IPS-18a (cell line): ENCODE data around the gene CLDN20.
A peak's percentile ranks its signal among the peaks of the same experiment; 100 is the strongest.

ENCODE experiments used
- H3K27ac ChIP-seq: one replicate; pipeline ENCODE4 v1.5.1; 2013; ENCODE audit warnings: low read length
- H3K27me3 ChIP-seq: one replicate; pipeline ENCODE4 v1.6.1; 2013; ENCODE audit warnings: mild to moderate bottlenecking, low read length; ENCODE audit not compliant: control insufficient read depth, insufficient read depth
- H3K36me3 ChIP-seq: one replicate; pipeline ENCODE4 v1.6.1; 2013; ENCODE audit warnings: low read depth, low read length; ENCODE audit not compliant: control insufficient read depth
- H3K4me1 ChIP-seq: one replicate; pipeline ENCODE4 v1.6.1; 2013; ENCODE audit warnings: low read depth, low read length; ENCODE audit not compliant: control insufficient read depth
- H3K4me3 ChIP-seq: one replicate; pipeline ENCODE4 v1.5.1; 2013; ENCODE audit warnings: low read length
- H3K9ac ChIP-seq: one replicate; pipeline ENCODE4 v1.6.1; 2013; ENCODE audit warnings: mild to moderate bottlenecking, low read length, moderate library complexity
- H3K9me3 ChIP-seq: one replicate; pipeline ENCODE4 v1.6.1; 2013; ENCODE audit warnings: low read depth, low read length; ENCODE audit not compliant: control insufficient read depth

The CLDN20 gene

DNA sequence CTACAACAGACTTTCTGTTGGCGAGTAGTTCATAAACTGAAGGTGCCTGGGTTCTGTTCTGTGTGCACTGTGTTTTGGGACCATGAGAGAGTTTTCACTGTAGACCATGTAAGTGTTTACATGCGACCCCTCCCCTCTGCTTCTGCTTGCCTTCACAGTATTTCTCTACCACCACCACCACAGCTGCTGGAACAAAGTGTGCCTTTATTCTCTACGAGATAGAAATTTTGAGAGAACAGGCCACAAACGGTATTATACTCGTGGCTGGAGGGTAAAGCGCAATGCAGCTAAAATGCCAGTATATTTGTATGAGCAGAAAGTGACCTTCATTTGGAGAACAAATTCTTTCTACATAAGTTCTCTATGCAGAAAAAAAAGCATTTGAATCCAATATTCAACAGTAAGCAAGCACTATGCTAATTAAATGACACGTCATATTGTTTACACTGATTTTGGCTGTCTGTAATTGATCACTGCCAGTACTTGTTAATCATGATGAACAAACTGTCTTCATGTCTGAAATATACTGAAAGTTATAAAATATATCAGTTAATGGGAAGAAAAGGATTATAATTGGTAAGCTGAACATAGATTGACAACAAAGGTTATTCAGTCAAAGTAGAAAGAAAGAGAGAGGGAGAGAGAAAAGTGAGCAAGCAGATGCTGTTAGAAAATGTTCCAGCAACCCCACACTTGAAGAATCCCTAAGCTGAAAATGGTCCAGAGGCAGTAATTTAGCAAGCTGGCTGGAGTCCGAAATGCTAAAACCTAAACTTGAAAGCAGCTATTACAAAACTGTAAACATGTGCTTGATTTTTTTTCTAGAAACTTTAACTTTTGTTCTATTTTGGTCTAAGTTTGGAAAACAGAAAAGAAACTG is 8.8 kb downstream of the CLDN20 start:
- peak overlapping the region; percentile 17 for H3K27ac ChIP-seq
- peaks cover 20% of the 10 kb centered on the region for H3K4me1 ChIP-seq
- H3K36me3 ChIP-seq = peaks cover 3% of the 10 kb centered on the region
- no peaks in the 10 kb centered on the region for H3K27me3 ChIP-seq
- no peaks in the 10 kb centered on the region for H3K9me3 ChIP-seq
- peak overlapping the region; percentile 0 for H3K9ac ChIP-seq
- H3K4me3 ChIP-seq = no peak overlapping the region

DNA sequence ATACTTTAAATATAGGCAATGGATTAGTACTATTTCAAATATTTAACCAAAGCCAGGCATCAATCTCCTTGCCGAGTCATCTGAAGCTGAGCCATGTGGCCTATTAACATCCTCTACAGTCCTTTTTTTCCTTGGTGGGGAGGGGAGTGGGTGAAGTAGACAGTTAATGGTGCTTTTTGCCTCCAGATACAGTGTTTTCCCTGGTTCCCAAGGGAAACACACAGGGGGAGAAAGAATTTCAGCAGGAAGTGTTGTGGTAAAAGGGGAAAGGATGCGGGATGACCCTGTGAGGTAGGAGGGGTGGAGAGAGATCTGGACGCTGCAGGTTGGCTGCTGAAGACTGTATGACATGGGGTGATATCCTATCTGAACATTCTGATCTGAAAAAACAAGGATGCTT is 9.6 kb downstream of the CLDN20 start:
- Histone ChIP-seq H3K4me3 (no peak overlapping the region), H3K4me1 (peaks cover 20% of the 10 kb centered on the region), H3K9me3 (no peaks in the 10 kb centered on the region), H3K27me3 (no peaks in the 10 kb centered on the region), H3K27ac (peak overlapping the region; percentile 17), H3K9ac (peak overlapping the region; percentile 0), H3K36me3 (peaks cover 7% of the 10 kb centered on the region)

DNA sequence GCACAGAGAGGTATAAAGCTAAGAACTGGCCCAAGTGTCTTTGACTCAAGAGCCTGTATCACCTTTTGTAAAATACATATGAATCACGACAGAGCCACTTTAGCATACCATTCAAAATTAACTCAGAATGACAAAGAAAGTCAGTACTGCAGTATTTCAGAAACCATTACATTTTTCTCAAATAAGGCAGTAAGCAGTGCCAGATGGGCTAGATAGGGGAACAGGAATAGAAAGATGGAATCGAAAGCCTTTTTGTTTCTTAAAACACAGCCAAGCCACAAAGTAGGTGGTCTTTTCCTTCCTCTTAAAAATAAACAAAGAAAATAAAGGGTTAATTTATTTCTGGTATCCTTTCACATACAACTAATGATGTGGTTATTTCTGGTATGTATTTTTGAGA is 10.3 kb downstream of the CLDN20 start:
- H3K9ac ChIP-seq = no peak overlapping the region
- H3K4me3 ChIP-seq = no peak overlapping the region
- H3K27me3 ChIP-seq = no peaks in the 10 kb centered on the region
- H3K36me3 ChIP-seq = peaks cover 11% of the 10 kb centered on the region
- no peak overlapping the region for H3K27ac ChIP-seq
- H3K9me3 ChIP-seq = no peaks in the 10 kb centered on the region
- H3K4me1 ChIP-seq = peaks cover 18% of the 10 kb centered on the region

DNA sequence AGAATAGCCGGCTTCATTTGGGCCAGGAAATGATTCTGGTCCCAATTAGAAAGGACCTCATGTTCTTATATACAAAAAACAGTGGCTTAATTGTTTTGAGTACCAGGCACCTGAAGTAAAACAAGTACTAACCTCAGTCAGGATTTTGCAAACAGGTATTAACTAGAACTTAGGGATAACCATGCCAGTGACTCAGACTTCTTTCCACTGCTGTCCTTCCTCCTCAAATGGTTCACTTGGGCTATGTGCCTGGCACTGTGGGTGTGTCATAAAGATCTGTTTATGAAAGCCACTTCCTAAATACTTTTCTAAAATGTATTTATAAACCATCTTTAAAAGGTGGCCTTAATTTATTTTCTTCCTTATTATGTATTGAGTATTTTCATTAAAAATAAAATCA is 10.7 kb downstream of the CLDN20 start:
- Histone ChIP-seq H3K36me3 (peaks cover 11% of the 10 kb centered on the region), H3K27me3 (no peaks in the 10 kb centered on the region), H3K4me3 (no peak overlapping the region), H3K27ac (no peak overlapping the region), H3K4me1 (peaks cover 17% of the 10 kb centered on the region), H3K9ac (no peak overlapping the region), H3K9me3 (no peaks in the 10 kb centered on the region)

DNA sequence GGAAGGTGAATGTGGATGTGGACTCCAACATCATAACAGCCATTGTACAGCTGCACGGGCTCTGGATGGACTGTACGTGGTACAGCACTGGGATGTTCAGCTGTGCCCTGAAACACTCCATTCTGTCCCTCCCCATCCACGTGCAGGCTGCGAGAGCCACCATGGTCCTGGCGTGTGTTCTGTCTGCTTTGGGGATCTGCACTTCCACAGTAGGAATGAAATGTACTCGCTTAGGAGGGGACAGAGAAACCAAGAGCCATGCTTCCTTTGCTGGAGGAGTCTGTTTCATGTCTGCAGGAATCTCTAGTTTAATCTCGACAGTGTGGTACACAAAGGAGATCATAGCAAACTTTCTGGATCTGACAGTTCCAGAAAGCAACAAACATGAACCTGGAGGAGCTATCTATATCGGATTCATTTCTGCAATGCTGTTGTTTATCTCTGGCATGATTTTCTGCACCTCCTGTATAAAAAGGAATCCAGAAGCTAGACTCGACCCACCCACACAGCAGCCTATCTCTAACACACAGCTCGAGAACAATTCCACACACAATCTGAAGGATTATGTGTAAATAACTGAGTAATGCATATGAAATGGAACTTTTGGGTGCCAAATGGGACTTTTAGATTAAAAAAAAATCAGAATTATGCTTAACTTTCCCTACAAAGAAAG is 12.1 kb downstream of the CLDN20 start:
- Histone ChIP-seq H3K9me3 (no peaks in the 10 kb centered on the region), H3K27me3 (no peaks in the 10 kb centered on the region), H3K36me3 (peaks cover 17% of the 10 kb centered on the region), H3K27ac (no peak overlapping the region), H3K4me1 (peaks cover 17% of the 10 kb centered on the region), H3K9ac (no peak overlapping the region), H3K4me3 (no peak overlapping the region)

DNA sequence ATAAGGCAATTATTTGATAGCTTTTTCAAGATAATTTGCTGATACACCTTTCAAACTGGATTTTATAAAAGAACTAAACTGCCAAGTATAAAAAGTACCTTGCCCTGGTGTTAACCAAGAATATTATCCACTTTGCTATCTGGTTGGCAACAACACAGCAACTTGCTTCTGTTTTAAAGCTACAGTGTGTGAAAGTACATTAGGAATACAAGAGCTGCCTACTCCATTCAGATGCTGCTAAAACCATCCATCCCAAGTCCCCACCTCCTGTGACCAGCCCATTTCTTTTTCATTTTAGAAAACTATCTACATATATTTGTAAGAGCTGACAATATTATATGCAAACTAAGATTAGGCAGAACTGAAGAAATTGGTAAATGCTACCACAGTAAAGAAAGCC is 12.8 kb downstream of the CLDN20 start:
- Histone ChIP-seq H3K27ac (no peak overlapping the region), H3K4me1 (peaks cover 17% of the 10 kb centered on the region), H3K36me3 (peaks cover 17% of the 10 kb centered on the region), H3K9me3 (no peaks in the 10 kb centered on the region), H3K27me3 (no peaks in the 10 kb centered on the region), H3K9ac (no peak overlapping the region), H3K4me3 (no peak overlapping the region)

DNA sequence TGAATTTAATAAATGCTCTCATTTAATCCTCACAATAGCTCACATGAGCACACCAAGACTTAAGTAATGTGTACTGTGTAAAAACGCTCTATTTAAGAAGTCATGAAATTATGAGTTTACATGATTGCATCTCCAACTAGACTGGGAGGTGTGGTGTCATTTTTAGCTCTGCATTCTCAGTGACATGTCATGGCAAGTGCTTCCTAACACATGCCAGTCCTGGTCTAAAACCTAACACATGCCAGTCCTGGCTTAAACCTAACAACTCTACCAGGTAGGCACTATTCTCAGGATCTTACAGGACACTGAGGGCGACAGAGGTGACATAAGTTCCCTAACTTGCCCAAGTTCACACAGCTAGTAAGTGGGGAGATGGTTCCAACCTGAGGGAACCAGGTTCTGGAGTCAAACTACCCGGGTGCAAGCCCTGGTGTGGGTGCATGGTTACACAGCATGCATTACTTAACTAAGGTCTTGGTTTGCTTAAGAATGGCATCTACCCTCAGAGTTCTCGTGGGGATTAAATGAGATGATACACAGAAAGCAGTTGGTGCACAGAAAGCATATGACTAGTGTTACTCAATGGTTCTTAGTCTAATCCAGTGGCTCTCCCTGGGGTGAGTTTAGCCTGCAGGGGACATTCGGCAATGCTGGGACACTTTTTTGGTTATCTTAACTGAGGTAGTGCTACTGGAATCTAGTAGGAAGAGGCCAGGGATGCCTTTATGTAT is 14.7 kb downstream of the CLDN20 start:
- no peaks in the 10 kb centered on the region for H3K9me3 ChIP-seq

DNA sequence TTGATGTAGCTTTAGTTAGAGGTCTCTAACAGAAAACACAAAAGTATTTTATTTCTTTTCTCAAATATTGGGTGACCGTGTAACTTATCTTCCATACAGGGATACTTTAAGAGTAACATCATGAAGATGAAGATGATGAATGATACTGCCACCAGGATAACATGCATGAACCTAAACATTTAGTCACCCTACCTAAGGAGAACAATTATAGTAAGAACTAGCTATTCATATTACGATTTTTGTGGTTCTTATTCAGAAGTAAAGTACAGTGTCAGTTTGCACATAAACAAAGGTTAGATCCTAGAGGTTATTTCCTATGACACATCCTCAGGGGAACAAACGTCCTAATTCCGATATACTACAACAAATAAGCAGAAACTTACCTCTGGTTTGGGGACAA is 21.0 kb downstream of the CLDN20 start:
- Histone ChIP-seq H3K27ac (no peak overlapping the region), H3K36me3 (peaks cover 51% of the 10 kb centered on the region), H3K27me3 (no peaks in the 10 kb centered on the region), H3K9ac (no peak overlapping the region), H3K4me3 (no peak overlapping the region), H3K9me3 (no peaks in the 10 kb centered on the region), H3K4me1 (no peaks in the 10 kb centered on the region)

More for the DNA sequence above, 14.7 kb downstream of the CLDN20 start:
- peaks cover 7% of the 10 kb centered on the region for H3K4me1 ChIP-seq
- H3K27me3 ChIP-seq = no peaks in the 10 kb centered on the region
- H3K9ac ChIP-seq = no peak overlapping the region
- H3K36me3 ChIP-seq = peaks cover 24% of the 10 kb centered on the region
- H3K4me3 ChIP-seq = no peak overlapping the region
- no peak overlapping the region for H3K27ac ChIP-seq

DNA sequence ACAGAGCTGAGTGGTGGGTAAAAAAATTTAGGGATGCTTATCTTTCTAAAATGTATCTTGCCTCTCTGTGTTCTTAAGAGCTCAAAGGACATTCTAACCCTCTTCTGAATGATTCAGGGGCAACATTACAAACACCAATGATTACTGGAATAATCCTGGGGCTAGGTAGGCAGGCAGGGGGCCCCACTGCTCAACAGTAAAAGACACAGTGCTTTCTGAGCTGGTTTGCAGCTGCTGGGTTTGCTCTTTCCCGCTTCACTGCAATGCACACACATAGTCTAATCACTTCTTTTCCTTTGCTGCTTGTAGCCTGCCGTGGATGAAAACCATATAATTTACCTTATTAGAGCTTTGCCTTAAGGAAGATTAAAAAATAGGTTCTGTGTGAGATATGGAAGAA is 23.9 kb downstream of the CLDN20 start:
- Histone ChIP-seq H3K9me3 (no peaks in the 10 kb centered on the region), H3K4me1 (no peaks in the 10 kb centered on the region), H3K36me3 (peaks cover 51% of the 10 kb centered on the region), H3K9ac (no peak overlapping the region), H3K4me3 (no peak overlapping the region), H3K27me3 (no peaks in the 10 kb centered on the region), H3K27ac (no peak overlapping the region)

DNA sequence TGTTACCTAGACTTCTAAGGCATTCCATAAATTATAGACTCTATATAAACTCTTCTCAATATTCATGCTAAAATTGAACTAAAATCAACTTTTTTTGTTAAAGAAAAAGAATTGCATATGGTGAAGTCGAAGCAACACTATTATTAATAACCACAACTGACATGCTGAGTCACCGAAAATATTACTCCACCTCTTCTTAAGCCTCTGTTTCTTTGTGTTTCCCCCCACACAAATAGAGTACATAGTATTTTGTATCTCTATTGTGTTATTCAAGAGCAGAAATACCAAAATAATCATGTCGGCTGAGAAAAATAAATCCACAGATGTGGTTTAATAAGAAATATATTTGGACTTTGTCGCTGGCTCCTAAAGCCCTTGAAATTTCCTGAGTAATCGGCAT is 26.7 kb downstream of the CLDN20 start:
- Histone ChIP-seq H3K27me3 (no peaks in the 10 kb centered on the region), H3K4me3 (no peak overlapping the region), H3K4me1 (no peaks in the 10 kb centered on the region), H3K9me3 (no peaks in the 10 kb centered on the region), H3K9ac (no peak overlapping the region), H3K27ac (no peak overlapping the region), H3K36me3 (peaks cover 47% of the 10 kb centered on the region)

DNA sequence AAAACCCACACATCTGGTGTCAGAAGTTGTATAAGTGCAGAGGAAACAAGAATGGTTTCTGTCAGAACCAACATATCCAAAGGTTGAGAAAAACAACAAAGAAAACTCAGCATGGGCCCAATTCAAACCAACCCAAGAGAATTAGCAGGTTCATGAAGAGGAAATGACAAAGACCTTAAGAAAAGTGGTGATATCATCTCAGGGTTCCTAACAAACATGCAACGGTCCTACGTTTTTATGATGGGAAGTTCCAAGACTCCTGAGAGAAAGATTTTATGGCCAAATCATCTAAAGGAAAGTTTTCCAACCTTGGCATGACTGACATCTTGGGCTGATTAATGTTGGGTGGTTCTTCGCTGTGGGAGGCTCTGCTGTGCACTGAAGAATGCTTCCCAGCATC is 27.5 kb downstream of the CLDN20 start:
- H3K9ac ChIP-seq = no peak overlapping the region
- H3K27me3 ChIP-seq = no peaks in the 10 kb centered on the region
- H3K36me3 ChIP-seq = peaks cover 51% of the 10 kb centered on the region
- H3K9me3 ChIP-seq = no peaks in the 10 kb centered on the region
- H3K4me1 ChIP-seq = no peaks in the 10 kb centered on the region
- H3K4me3 ChIP-seq = no peak overlapping the region
- no peak overlapping the region for H3K27ac ChIP-seq
